ENCODE measurements around the gene NIM1K. TPM values are rescaled to one million over a fixed set of nuclear protein-coding genes. Genes with fewer than 3 reads are reported as not detected.

The NIM1K gene
- total RNA-seq, 1 experiment from 2014 or later: 10.2 TPM

DNA sequence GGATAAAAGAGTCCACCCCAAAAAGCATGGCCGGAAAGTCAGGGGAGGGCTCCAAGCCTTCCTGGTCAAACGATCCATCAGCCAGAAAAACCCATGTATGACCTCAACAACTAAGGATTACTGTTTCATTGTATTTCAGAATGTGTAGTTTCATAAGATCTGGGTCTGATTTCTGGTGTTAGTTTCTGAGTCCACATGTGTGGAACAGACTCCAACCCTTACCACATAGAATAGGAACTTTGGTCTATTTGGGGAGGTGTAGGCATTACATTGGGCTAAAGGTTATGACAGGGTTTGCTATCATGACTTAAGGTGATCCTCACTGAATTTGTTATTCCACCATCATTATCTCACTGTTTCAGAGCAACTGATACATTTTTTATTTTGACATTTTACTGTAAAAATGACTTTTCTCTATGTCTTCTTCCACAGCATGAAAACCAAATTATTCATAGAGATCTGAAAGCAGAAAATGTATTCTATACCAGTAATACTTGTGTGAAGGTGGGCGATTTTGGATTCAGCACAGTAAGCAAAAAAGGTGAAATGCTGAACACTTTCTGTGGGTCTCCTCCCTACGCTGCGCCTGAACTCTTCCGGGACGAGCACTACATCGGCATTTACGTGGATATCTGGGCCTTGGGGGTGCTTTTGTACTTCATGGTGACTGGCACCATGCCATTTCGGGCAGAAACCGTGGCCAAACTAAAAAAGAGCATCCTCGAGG, 87.7 kb downstream of the NIM1K start:
- H3K4me3 ChIP-seq (ENCODE audit: low read length): no peak overlapping the region
- no peak for DNase-seq
- no peaks in the 10 kb centered on the region for H3K9me3 ChIP-seq (ENCODE audit: low read length)

DNA sequence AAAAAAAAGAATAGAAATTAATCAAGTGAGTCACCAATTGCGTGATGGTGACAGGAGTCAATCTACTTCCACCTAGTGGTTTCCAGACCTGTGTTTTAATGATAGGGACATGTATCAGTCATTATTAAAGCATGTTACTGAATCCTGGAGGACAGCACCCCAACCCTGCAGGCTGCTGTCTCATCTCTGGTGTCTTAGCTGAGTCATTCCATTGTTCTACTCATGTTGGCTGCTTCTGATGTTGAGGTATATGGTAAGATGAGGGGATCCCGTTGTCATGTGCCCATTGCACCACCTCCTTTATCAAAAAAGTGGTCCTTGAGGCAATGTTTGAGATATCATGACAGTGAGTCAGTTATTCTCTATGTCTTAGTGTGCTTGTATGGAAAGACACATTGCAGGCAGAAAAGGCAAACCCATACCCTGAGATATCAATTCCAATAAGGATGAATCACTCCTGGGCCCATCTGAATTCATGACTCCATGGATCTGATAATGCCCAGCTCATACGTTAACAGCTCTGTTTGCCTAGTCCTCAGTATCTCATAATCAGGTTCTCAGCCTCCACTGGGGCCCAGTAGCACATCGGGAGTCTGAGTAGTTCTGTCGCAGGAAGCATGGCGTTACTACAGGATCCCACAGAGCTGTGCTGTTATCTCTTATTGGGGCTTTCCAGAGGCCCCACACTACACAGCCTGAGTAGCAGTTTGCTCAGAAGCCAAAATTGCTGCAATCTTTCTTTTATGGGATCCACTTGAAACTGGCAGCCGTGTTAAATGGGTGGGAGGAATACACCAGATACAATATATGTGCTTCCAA, 90.0 kb downstream of the NIM1K start:
- Histone ChIP-seq H3K36me3 (ENCODE audit: insufficient read depth, low read length) (peaks cover 6% of the 10 kb centered on the region), H3K27ac (ENCODE audit: low read length) (0 out of 2 replicates have a peak overlapping the region, but pooled peaks have one; percentile 15), H3K79me2 (ENCODE audit: low read length) (no peaks in the 10 kb centered on the region), H2AFZ (ENCODE audit: low read length) (no peak overlapping the region), H3K9me3 (ENCODE audit: low read length) (no peaks in the 10 kb centered on the region), H4K20me1 (ENCODE audit: insufficient read depth, low read depth, low read length) (no peaks in the 10 kb centered on the region), H3K9me2 (replicated peaks; ENCODE audit: insufficient read depth, low read length) (no peaks in the 10 kb centered on the region), H3K4me1 (ENCODE audit: low read length) (no peaks in the 10 kb centered on the region), H3K4me2 (ENCODE audit: low read depth, low read length, poor library complexity, severe bottlenecking) (no peak overlapping the region), H3K9ac (ENCODE audit: low read length) (no peak overlapping the region), H3K27me3 (ENCODE audit: low read length) (no peaks in the 10 kb centered on the region), H3K4me3 (ENCODE audit: low read length) (no peak overlapping the region)
- peak; percentile 40 for DNase-seq

More for the DNA sequence above, 87.7 kb downstream of the NIM1K start:
- Histone ChIP-seq H3K9me2 (replicated peaks; ENCODE audit: insufficient read depth, low read length) (no peaks in the 10 kb centered on the region), H4K20me1 (ENCODE audit: insufficient read depth, low read depth, low read length) (no peaks in the 10 kb centered on the region), H3K4me1 (ENCODE audit: low read length) (no peaks in the 10 kb centered on the region), H3K27ac (ENCODE audit: low read length) (no peak overlapping the region), H3K4me2 (ENCODE audit: low read depth, low read length, poor library complexity, severe bottlenecking) (no peak overlapping the region), H3K79me2 (ENCODE audit: low read length) (no peaks in the 10 kb centered on the region), H3K27me3 (ENCODE audit: low read length) (no peaks in the 10 kb centered on the region), H2AFZ (ENCODE audit: low read length) (no peak overlapping the region), H3K36me3 (ENCODE audit: insufficient read depth, low read length) (no peaks in the 10 kb centered on the region), H3K9ac (ENCODE audit: low read length) (no peak overlapping the region)

DNA sequence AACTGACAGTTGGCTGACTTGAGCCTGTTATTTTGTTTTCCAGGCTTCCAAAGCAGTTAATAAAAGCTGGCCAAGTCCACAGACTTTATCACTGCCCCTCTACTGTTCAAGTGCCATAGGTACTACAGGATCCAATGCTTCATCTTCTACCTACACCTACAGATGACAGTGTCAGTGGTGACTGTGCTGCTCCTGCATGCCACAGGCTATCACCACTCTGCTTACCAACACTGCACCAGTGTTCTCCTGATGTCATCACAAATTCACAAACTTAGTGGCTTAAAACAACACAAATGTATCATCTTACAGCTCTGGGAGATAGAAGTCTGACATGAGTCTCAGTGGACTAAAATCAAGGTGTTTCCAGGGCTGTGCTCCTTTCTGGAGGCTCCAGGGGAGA, 94.6 kb downstream of the NIM1K start:
- no peaks in the 10 kb centered on the region for H3K79me2 ChIP-seq (ENCODE audit: low read length)
- H3K9me2 ChIP-seq (replicated peaks; ENCODE audit: insufficient read depth, low read length): no peaks in the 10 kb centered on the region
- H3K27ac ChIP-seq (ENCODE audit: low read length): 0 out of 2 replicates have a peak overlapping the region, but pooled peaks have one; percentile 3
- H3K4me2 ChIP-seq (ENCODE audit: low read depth, low read length, poor library complexity, severe bottlenecking): no peak overlapping the region
- no peaks in the 10 kb centered on the region for H3K27me3 ChIP-seq (ENCODE audit: low read length)
- no peak for DNase-seq
- H3K9ac ChIP-seq (ENCODE audit: low read length): no peak overlapping the region
- H4K20me1 ChIP-seq (ENCODE audit: insufficient read depth, low read depth, low read length): no peaks in the 10 kb centered on the region
- H2AFZ ChIP-seq (ENCODE audit: low read length): no peak overlapping the region
- no peaks in the 10 kb centered on the region for H3K4me1 ChIP-seq (ENCODE audit: low read length)
- no peak overlapping the region for H3K4me3 ChIP-seq (ENCODE audit: low read length)
- H3K36me3 ChIP-seq (ENCODE audit: insufficient read depth, low read length): peaks cover 47% of the 10 kb centered on the region
- H3K9me3 ChIP-seq (ENCODE audit: low read length): no peaks in the 10 kb centered on the region

DNA sequence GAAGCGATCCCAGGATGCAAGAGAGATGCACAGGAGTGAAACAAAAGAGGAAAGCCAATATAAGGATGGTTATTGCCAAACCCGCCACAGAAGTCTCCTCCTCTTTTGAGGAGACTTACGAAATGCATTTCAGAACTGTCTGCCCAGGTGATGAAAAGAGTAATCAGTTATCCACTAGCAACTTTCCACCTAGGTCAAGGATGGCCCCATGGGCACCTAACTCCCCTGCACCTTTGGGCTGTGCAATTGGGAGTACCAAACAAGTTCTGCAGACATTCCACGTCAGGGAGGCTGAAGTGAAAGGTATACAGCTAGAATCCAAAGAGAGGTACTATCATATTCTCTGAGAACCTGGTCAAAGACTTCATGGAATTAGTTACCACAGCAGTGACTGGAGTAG, 95.5 kb downstream of the NIM1K start:
- no peak overlapping the region for H2AFZ ChIP-seq (ENCODE audit: low read length)
- H3K4me3 ChIP-seq (ENCODE audit: low read length): no peak overlapping the region
- no peak overlapping the region for H3K9ac ChIP-seq (ENCODE audit: low read length)
- no peaks in the 10 kb centered on the region for H3K4me1 ChIP-seq (ENCODE audit: low read length)
- no peak for DNase-seq
- H3K27me3 ChIP-seq (ENCODE audit: low read length): no peaks in the 10 kb centered on the region
- no peaks in the 10 kb centered on the region for H4K20me1 ChIP-seq (ENCODE audit: insufficient read depth, low read depth, low read length)
- H3K79me2 ChIP-seq (ENCODE audit: low read length): no peaks in the 10 kb centered on the region
- H3K27ac ChIP-seq (ENCODE audit: low read length): no peak overlapping the region
- H3K4me2 ChIP-seq (ENCODE audit: low read depth, low read length, poor library complexity, severe bottlenecking): no peak overlapping the region
- no peaks in the 10 kb centered on the region for H3K9me2 ChIP-seq (replicated peaks; ENCODE audit: insufficient read depth, low read length)
- peaks cover 52% of the 10 kb centered on the region for H3K36me3 ChIP-seq (ENCODE audit: insufficient read depth, low read length)
- no peaks in the 10 kb centered on the region for H3K9me3 ChIP-seq (ENCODE audit: low read length)

DNA sequence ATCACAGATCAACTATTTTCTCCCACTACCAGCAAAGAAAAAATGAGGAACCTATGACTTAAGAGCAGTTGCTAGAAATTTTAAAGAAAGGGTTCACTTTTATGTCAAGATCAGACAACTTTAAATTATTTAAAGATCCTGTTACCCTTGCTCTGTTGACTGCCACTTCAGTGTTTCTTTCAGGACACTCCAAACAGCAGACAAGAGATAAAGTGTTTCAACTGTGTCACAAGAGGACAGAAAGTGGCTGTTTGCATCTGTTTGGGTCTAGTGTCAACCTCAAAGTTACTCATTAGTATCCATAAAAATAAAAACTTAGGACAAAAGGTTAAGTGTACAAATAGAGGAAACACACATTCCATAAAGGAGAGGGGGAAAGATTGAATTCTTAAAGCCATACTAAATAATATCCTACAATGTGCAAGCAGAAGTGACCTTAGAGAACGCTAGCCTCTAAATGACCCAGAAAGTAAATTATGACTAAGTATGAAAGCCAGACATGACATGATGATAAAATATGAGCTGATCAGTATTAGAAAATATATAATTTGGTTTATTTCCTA, 96.3 kb downstream of the NIM1K start:
- H2AFZ ChIP-seq (ENCODE audit: low read length): no peak overlapping the region
- H3K9ac ChIP-seq (ENCODE audit: low read length): no peak overlapping the region
- H3K9me3 ChIP-seq (ENCODE audit: low read length): no peaks in the 10 kb centered on the region
- H3K9me2 ChIP-seq (replicated peaks; ENCODE audit: insufficient read depth, low read length): no peaks in the 10 kb centered on the region
- H3K4me1 ChIP-seq (ENCODE audit: low read length): no peaks in the 10 kb centered on the region
- no peaks in the 10 kb centered on the region for H3K27me3 ChIP-seq (ENCODE audit: low read length)
- no peak for DNase-seq
- no peaks in the 10 kb centered on the region for H4K20me1 ChIP-seq (ENCODE audit: insufficient read depth, low read depth, low read length)
- H3K27ac ChIP-seq (ENCODE audit: low read length): no peak overlapping the region
- H3K79me2 ChIP-seq (ENCODE audit: low read length): no peaks in the 10 kb centered on the region
- no peak overlapping the region for H3K4me3 ChIP-seq (ENCODE audit: low read length)
- H3K4me2 ChIP-seq (ENCODE audit: low read depth, low read length, poor library complexity, severe bottlenecking): no peak overlapping the region
- H3K36me3 ChIP-seq (ENCODE audit: insufficient read depth, low read length): peaks cover 59% of the 10 kb centered on the region

DNA sequence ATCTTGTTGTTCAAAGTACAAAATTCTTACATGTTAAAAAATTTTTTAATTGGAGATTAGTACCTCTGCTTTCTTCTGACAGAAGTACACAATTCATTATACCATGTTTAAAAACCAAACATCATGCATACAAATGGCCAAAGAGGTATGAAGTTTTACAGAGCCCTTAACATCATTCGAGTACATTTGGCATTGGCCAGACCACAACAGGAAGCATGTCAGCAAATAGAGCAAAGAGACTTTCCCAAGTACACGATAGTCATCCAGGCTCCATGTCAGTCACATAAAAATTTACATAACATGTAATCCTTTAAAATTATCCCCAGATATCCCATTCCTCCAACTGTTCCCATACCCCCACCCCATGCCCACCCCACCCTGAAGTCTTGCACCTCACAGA, 98.7 kb downstream of the NIM1K start:
- no peaks in the 10 kb centered on the region for H3K27me3 ChIP-seq (ENCODE audit: low read length)
- H2AFZ ChIP-seq (ENCODE audit: low read length): no peak overlapping the region
- no peak overlapping the region for H3K9ac ChIP-seq (ENCODE audit: low read length)
- peaks cover 82% of the 10 kb centered on the region for H3K36me3 ChIP-seq (ENCODE audit: insufficient read depth, low read length)
- no peak overlapping the region for H3K27ac ChIP-seq (ENCODE audit: low read length)
- H3K4me1 ChIP-seq (ENCODE audit: low read length): no peaks in the 10 kb centered on the region
- no peak overlapping the region for H3K4me2 ChIP-seq (ENCODE audit: low read depth, low read length, poor library complexity, severe bottlenecking)
- no peak overlapping the region for H3K4me3 ChIP-seq (ENCODE audit: low read length)
- no peaks in the 10 kb centered on the region for H3K9me3 ChIP-seq (ENCODE audit: low read length)
- H4K20me1 ChIP-seq (ENCODE audit: insufficient read depth, low read depth, low read length): no peaks in the 10 kb centered on the region
- H3K9me2 ChIP-seq (replicated peaks; ENCODE audit: insufficient read depth, low read length): no peaks in the 10 kb centered on the region
- peaks cover 10% of the 10 kb centered on the region for H3K79me2 ChIP-seq (ENCODE audit: low read length)
- no peak for DNase-seq

DNA sequence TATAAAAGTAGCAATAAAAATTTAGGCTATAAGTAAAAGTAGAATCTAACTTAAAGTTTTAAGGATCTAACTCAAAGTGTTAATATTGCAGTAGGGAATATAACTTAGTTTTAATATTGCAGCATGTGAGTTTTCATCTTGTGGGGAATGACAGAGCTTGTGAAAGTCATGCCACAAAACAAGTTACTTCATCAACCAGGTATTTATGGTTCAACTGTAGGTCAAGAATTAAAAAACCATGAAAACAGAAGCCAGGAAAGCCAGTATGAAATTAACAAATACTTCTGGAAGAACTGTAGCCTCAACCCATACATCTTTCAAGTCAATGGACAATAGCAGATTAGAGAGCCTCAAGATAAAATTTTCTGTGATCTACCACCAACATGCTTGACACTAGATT, 102.2 kb downstream of the NIM1K start:
- H3K4me1 ChIP-seq (ENCODE audit: low read length): no peaks in the 10 kb centered on the region

DNA sequence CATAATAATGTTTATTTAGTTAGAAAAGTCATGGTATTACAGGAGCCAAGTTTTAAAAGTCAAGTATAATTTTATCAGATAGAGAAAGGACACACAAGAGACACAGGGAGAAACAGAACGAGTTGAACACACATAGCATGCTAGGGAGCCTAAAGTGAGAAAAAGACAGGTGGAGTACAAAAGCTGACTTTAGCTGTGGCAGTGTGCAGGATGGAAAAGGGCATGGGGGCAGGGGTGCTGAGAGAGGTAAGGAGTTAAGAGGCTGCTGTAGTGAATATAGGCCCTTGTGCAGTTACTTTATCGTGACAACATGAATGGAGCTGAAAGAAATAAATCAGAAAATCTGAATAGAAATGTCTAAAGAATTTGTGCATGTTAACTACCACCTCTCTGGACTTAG, 103.2 kb downstream of the NIM1K start:
- Histone ChIP-seq H3K4me3 (ENCODE audit: low read length) (no peak overlapping the region), H2AFZ (ENCODE audit: low read length) (no peak overlapping the region), H3K79me2 (ENCODE audit: low read length) (peaks cover 48% of the 10 kb centered on the region), H3K9ac (ENCODE audit: low read length) (no peak overlapping the region), H3K9me3 (ENCODE audit: low read length) (no peaks in the 10 kb centered on the region), H4K20me1 (ENCODE audit: insufficient read depth, low read depth, low read length) (peaks cover 15% of the 10 kb centered on the region), H3K27me3 (ENCODE audit: low read length) (no peaks in the 10 kb centered on the region), H3K36me3 (ENCODE audit: insufficient read depth, low read length) (peaks cover 84% of the 10 kb centered on the region), H3K4me1 (ENCODE audit: low read length) (no peaks in the 10 kb centered on the region), H3K9me2 (replicated peaks; ENCODE audit: insufficient read depth, low read length) (no peaks in the 10 kb centered on the region), H3K27ac (ENCODE audit: low read length) (no peak overlapping the region; the same call in 1 of the 2 replicates), H3K4me2 (ENCODE audit: low read depth, low read length, poor library complexity, severe bottlenecking) (no peak overlapping the region)
- DNase-seq: no peak

More for the DNA sequence above, 102.2 kb downstream of the NIM1K start:
- no peak overlapping the region for H3K4me3 ChIP-seq (ENCODE audit: low read length)
- H3K79me2 ChIP-seq (ENCODE audit: low read length): peaks cover 40% of the 10 kb centered on the region
- DNase-seq: no peak
- H3K27ac ChIP-seq (ENCODE audit: low read length): no peak overlapping the region
- no peaks in the 10 kb centered on the region for H3K9me2 ChIP-seq (replicated peaks; ENCODE audit: insufficient read depth, low read length)
- H4K20me1 ChIP-seq (ENCODE audit: insufficient read depth, low read depth, low read length): peaks cover 8% of the 10 kb centered on the region
- H3K27me3 ChIP-seq (ENCODE audit: low read length): no peaks in the 10 kb centered on the region
- H2AFZ ChIP-seq (ENCODE audit: low read length): no peak overlapping the region
- H3K4me2 ChIP-seq (ENCODE audit: low read depth, low read length, poor library complexity, severe bottlenecking): no peak overlapping the region
- H3K36me3 ChIP-seq (ENCODE audit: insufficient read depth, low read length): peaks cover 86% of the 10 kb centered on the region
- no peaks in the 10 kb centered on the region for H3K9me3 ChIP-seq (ENCODE audit: low read length)
- H3K9ac ChIP-seq (ENCODE audit: low read length): no peak overlapping the region
